Dermis blood vessel endothelial cell (primary cell): ENCODE data around the gene CCR5AS.
"Not testable (repeated sequence)": the region's sequence is repeated elsewhere in the genome, so short reads cannot be mapped to it uniquely, and the experiment has no call there.

ENCODE experiments used
- DNase-seq: peaks from one replicate; pipeline ENCODE4 v3.0.0; 2010

The CCR5AS gene

GRCh38 chr3:46353647-46354410, 53.0 kb downstream of the CCR5AS start, which contains the start of gene CCR2:
Gene CCR2, plus strand, starts transcription at chr3:46354111. Its CDS starts 3,417 bp downstream, at chr3:46357528.
- DNase-seq: no peak

GRCh38 chr3:46353090-46353489, 53.8 kb downstream of the CCR5AS start:
- DNase-seq: no peak

GRCh38 chr3:46351646-46352045, 55.2 kb downstream of the CCR5AS start:
- DNase-seq: no peak

GRCh38 chr3:46350262-46350565, 56.7 kb downstream of the CCR5AS start:
- DNase-seq: no peak

- no peak for DNase-seq
Measured at GRCh38 chr3:46349484-46350261, 57.2 kb downstream of the CCR5AS start.

- no peak for DNase-seq
Measured at GRCh38 chr3:46348823-46349482, 57.9 kb downstream of the CCR5AS start.

- DNase-seq: no peak
Measured at GRCh38 chr3:46344476-46344875, 62.4 kb downstream of the CCR5AS start.

GRCh38 chr3:46338840-46339239, 68.0 kb downstream of the CCR5AS start:
- DNase-seq: no peak

- DNase-seq: no peak
Measured at GRCh38 chr3:46337911-46338310, 69.0 kb downstream of the CCR5AS start.

GRCh38 chr3:46335541-46335940, 71.3 kb downstream of the CCR5AS start:
- no peak for DNase-seq

GRCh38 chr3:46334741-46335478, 72.0 kb downstream of the CCR5AS start:
- no peak for DNase-seq

- DNase-seq: not testable (repeated sequence)
Measured at GRCh38 chr3:46330676-46331075, 76.2 kb downstream of the CCR5AS start.

- no peak for DNase-seq
Measured at GRCh38 chr3:46325645-46326300, 81.1 kb downstream of the CCR5AS start.

GRCh38 chr3:46324036-46324435, 82.8 kb downstream of the CCR5AS start:
- no peak for DNase-seq

GRCh38 chr3:46321461-46322104, 85.3 kb downstream of the CCR5AS start:
- DNase-seq: no peak

- no peak for DNase-seq
Measured at GRCh38 chr3:46318207-46318927, 88.5 kb downstream of the CCR5AS start.

- DNase-seq: no peak
Measured at GRCh38 chr3:46316206-46316605, 90.7 kb downstream of the CCR5AS start.

GRCh38 chr3:46314517-46314916, 92.3 kb downstream of the CCR5AS start:
- no peak for DNase-seq
